ENCODE results near the gene ECI1. TPM values are rescaled to one million over a fixed set of nuclear protein-coding genes. Genes with fewer than 3 reads are reported as not detected.

Gene ECI1
- total RNA-seq, 4 donors from 2014 or later: 74.3 to 94.7 (median 81.5) TPM

DNA sequence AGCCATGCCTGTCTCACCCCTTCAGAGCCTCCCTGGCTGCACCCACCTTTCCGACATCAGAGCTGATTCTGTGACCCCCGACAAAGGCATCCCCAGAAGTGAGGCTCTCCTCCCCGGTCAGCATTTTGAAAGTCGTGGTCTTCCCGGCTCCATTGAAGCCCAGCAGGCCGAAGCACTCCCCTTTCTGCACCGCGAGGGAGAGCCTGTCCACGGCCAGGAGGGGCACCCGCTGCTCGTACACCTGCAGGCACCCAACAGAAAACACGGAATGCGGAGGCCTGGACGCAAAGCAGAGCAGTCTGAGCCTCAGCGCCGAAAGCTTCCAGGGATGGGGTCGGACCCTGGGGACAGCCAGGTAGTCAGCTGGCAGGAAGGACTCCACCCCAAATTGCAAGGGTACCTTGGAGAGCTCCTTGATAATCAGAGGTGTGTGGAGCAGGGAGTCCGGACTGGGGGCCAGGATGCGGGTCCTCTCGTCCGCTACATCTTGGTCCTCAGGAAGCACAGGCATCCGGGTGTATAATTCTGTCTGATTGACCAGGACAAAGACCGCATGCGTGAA is 29.7 kb upstream of the ECI1 start:
- WGBS, 2 donors: 84 to 85% methylated on average over 20 to 24 of the region's 24 CpGs
- Histone ChIP-seq H3K27ac (no peak overlapping the region), H3K4me3 (no peak overlapping the region), H3K9me3 (no peaks in the 10 kb centered on the region), H3K27me3 (no peaks in the 10 kb centered on the region), H3K36me3 (peaks cover 0 to 93% (median 0%) of the 10 kb centered on the region in 3 donors), H3K4me1 (peaks cover 0 to under 1% (median 0%) of the 10 kb centered on the region in 4 donors)
- TF ChIP-seq POLR2A (IDR thresholded peaks at IDR 0.05): no peak
- TF ChIP-seq CTCF (IDR thresholded peaks at IDR 0.05): no peak
- TF ChIP-seq EP300 (IDR thresholded peaks at IDR 0.05): no peak
- no peak for DNase-seq (ENCODE audit: low spot score in 2 of 2)

GRCh38 chr16:2280461-2280860 is 29.1 kb upstream of the ECI1 start:
- 80 to 88% methylated on average over 5 to 8 of the region's 8 CpGs for WGBS, 2 donors
- TF ChIP-seq POLR2A (IDR thresholded peaks at IDR 0.05): no peak
- H3K4me3 ChIP-seq: no peak overlapping the region
- H3K36me3 ChIP-seq: peaks cover 0 to 93% (median 0%) of the 10 kb centered on the region in 3 donors
- no peak for DNase-seq (ENCODE audit: low spot score in 2 of 2)
- no peaks in the 10 kb centered on the region for H3K9me3 ChIP-seq
- no peaks in the 10 kb centered on the region for H3K4me1 ChIP-seq
- no peak overlapping the region for H3K27ac ChIP-seq
- H3K27me3 ChIP-seq: no peaks in the 10 kb centered on the region

- DNase-seq (ENCODE audit: low spot score in 2 of 2): no peak
- TF ChIP-seq POLR2A (IDR thresholded peaks at IDR 0.05) (no peak), EP300 (IDR thresholded peaks at IDR 0.05) (no peak), CTCF (IDR thresholded peaks at IDR 0.05) (no peak)
- no peak overlapping the region for H3K4me3 ChIP-seq
- peaks cover 0 to 85% (median 0%) of the 10 kb centered on the region in 3 donors for H3K36me3 ChIP-seq
- H3K27me3 ChIP-seq: no peaks in the 10 kb centered on the region
- H3K27ac ChIP-seq: no peak overlapping the region
- no peaks in the 10 kb centered on the region for H3K4me1 ChIP-seq
- H3K9me3 ChIP-seq: no peaks in the 10 kb centered on the region
- 87% methylated on average over 22 to 26 of the region's 26 CpGs for WGBS, 2 donors
These were observed 27.8 kb upstream of the ECI1 start for GRCh38 chr16:2278956-2279800.

DNA sequence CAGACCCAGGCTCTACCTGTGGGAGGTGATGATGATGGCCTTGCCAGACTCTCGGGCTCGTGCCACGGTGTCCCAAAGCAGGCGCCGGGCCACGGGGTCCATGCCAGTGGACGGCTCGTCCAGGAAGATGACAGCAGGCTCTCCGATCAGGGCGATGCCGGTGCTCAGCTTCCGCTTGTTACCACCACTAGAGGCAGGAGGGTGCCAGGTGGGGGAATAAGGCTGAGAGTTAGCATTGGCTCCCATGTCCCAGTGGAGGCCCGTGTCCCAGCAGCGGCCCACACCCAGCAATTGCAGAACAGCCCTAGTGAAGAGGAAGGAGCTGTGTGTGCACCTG is 26.9 kb upstream of the ECI1 start:
- Histone ChIP-seq H3K27me3 (no peaks in the 10 kb centered on the region), H3K27ac (no peak overlapping the region), H3K9me3 (no peaks in the 10 kb centered on the region), H3K4me1 (peaks cover 0 to 4% (median 0%) of the 10 kb centered on the region in 4 donors), H3K36me3 (peaks cover 0 to 81% (median 0%) of the 10 kb centered on the region in 3 donors), H3K4me3 (no peak overlapping the region)
- DNase-seq (ENCODE audit: low spot score in 2 of 2): no peak
- WGBS, 2 donors: 78 to 80% methylated on average over 7 to 9 of the region's 14 CpGs
- TF ChIP-seq POLR2A (IDR thresholded peaks at IDR 0.05) (no peak), EP300 (IDR thresholded peaks at IDR 0.05) (no peak)

DNA sequence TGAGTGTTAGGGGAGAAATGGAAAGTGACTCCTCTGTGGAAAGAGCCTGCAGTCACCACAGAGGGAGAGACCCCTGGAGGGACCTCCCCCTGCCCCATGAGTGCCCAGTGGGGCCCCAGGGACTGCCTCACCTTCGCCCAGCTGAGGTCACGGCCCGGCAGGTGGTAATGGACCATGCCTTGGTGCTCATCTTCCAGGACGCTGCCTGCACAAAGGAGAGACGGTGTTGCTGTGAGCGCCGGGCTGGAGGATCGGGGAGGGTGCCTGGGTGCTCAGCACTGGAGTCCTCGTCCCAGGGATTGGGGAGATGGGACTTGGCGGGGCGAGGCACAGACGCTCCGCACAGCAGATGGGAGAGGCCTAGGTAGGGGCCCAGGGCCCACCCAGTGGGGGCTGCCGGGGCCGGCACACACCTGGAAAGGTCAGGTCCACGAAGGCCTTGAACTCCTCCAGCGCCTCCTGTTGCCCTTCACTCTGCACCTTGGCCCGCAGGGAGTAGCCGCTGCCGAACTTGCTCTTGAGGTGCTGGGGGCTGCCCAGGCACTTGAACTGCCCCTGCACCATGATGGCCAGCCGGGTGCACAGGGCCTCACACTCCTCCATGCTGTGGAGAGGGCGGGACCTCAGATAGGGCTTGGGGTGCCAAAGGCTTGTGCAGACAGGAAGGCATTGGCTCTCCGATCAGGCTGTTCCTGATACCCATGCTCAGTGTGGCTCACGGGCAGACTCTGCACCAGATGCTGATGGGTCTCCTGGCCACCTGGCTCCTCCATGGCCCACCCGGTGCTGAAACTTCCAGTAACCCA is 26.3 kb upstream of the ECI1 start:
- TF ChIP-seq POLR2A (IDR thresholded peaks at IDR 0.05): no peak
- TF ChIP-seq EP300 (IDR thresholded peaks at IDR 0.05): no peak
- no peak for TF ChIP-seq CTCF (IDR thresholded peaks at IDR 0.05)
- H3K4me3 ChIP-seq: no peak overlapping the region
- no peaks in the 10 kb centered on the region for H3K27me3 ChIP-seq
- H3K36me3 ChIP-seq: peaks cover 0 to 76% (median 0%) of the 10 kb centered on the region in 3 donors
- no peak for DNase-seq (ENCODE audit: low spot score in 2 of 2)
- WGBS, 2 donors: 86 to 89% methylated on average over 14 to 25 of the region's 25 CpGs
- H3K4me1 ChIP-seq: peaks cover 0 to 6% (median 0%) of the 10 kb centered on the region in 4 donors
- H3K9me3 ChIP-seq: no peaks in the 10 kb centered on the region
- H3K27ac ChIP-seq: no peak overlapping the region

All from tibial nerve (tissue), 4 donors.